H9 (cell line): ENCODE data around the gene OSTC. TPM values are rescaled to one million over a fixed set of nuclear protein-coding genes. Genes with fewer than 3 reads are reported as not detected.

ENCODE experiments used
- DNase-seq: peaks from one replicate; pipeline ENCODE4 v3.0.0-alpha.2; 2017
- H2AFZ ChIP-seq: one replicate; pipeline ENCODE4 v1.6.1; 2013; ENCODE audit warnings: mild to moderate bottlenecking, low read length, control low read depth, moderate library complexity
- H2AK5ac ChIP-seq: 2 replicates; pipeline ENCODE4 v1.6.1; 2013; ENCODE audit warnings: low read length, control low read depth, mixed read lengths; ENCODE audit not compliant: insufficient read length
- H2BK120ac ChIP-seq: one replicate; pipeline ENCODE4 v1.6.1; 2013; ENCODE audit warnings: low read depth, mild to moderate bottlenecking, low read length, control low read depth, inconsistent platforms; ENCODE audit not compliant: poor library complexity, severe bottlenecking
- H2BK12ac ChIP-seq: 2 replicates; pipeline ENCODE4 v1.6.1; 2013; ENCODE audit warnings: low read length, control low read depth, mixed read lengths, low read depth; ENCODE audit not compliant: insufficient read length
- H2BK15ac ChIP-seq: 2 replicates; pipeline ENCODE4 v1.6.1; 2013; ENCODE audit warnings: low read depth, low read length, control low read depth
- H2BK20ac ChIP-seq: one replicate; pipeline ENCODE4 v1.6.1; 2013; ENCODE audit warnings: low read depth, mild to moderate bottlenecking, low read length, control low read depth, inconsistent platforms; ENCODE audit not compliant: poor library complexity, severe bottlenecking
- H2BK5ac ChIP-seq: 2 replicates; pipeline ENCODE4 v1.6.1; 2013; ENCODE audit warnings: low read length, control low read depth, mixed read lengths; ENCODE audit not compliant: insufficient read length
- H3K14ac ChIP-seq: 2 replicates; pipeline ENCODE4 v1.6.1; 2013; ENCODE audit warnings: low read length, control low read depth; ENCODE audit not compliant: insufficient read depth
- H3K18ac ChIP-seq: 2 replicates; pipeline ENCODE4 v1.6.1; 2013; ENCODE audit warnings: low read depth, mild to moderate bottlenecking, mixed read lengths, low read length, control low read depth; ENCODE audit not compliant: insufficient read length
- H3K23ac ChIP-seq: 2 replicates; pipeline ENCODE4 v1.6.1; 2013; ENCODE audit warnings: low read length, control low read depth, mixed read lengths, low read depth; ENCODE audit not compliant: insufficient read length
- H3K23me2 ChIP-seq: 2 replicates; pipeline ENCODE4 v1.6.1; 2013; ENCODE audit warnings: low read depth, mild to moderate bottlenecking, mixed read lengths, low read length, control low read depth; ENCODE audit not compliant: insufficient read length, poor library complexity, severe bottlenecking
- H3K27ac ChIP-seq: 2 replicates; pipeline ENCODE4 v1.5.1; 2013; ENCODE audit warnings: low read length, control low read depth, mixed read lengths, low read depth; ENCODE audit not compliant: insufficient read length
- H3K27me3 ChIP-seq: 2 replicates; pipeline ENCODE4 v1.6.1; 2013; ENCODE audit warnings: low read length, control low read depth, inconsistent platforms; ENCODE audit not compliant: insufficient read depth
- H3K4ac ChIP-seq: 2 replicates; pipeline ENCODE4 v1.6.1; 2013; ENCODE audit warnings: low read depth, mild to moderate bottlenecking, control low read depth, inconsistent platforms, low read length, moderate library complexity
- H3K4me1 ChIP-seq: 2 replicates; pipeline ENCODE4 v1.6.1; 2013; ENCODE audit warnings: low read length, control low read depth, inconsistent platforms; ENCODE audit not compliant: insufficient read depth
- H3K4me2 ChIP-seq: 2 replicates; pipeline ENCODE4 v1.6.1; 2013; ENCODE audit warnings: low read length, control low read depth, mixed read lengths; ENCODE audit not compliant: insufficient read length, insufficient read depth
- H3K56ac ChIP-seq: 2 replicates; pipeline ENCODE4 v1.6.1; 2013; ENCODE audit warnings: low read depth, mild to moderate bottlenecking, mixed read lengths, low read length, control low read depth; ENCODE audit not compliant: insufficient read length
- H3K79me1 ChIP-seq: 2 replicates; pipeline ENCODE4 v1.6.1; 2013; ENCODE audit warnings: low read depth, mild to moderate bottlenecking, moderate library complexity, low read length, control low read depth, inconsistent platforms; ENCODE audit not compliant: insufficient read depth, poor library complexity, severe bottlenecking
- H3K79me2 ChIP-seq: 2 replicates; pipeline ENCODE4 v1.6.1; 2013; ENCODE audit warnings: low read length, control low read depth, inconsistent platforms; ENCODE audit not compliant: insufficient read depth
- H3K9ac ChIP-seq: 2 replicates; pipeline ENCODE4 v1.6.1; 2013; ENCODE audit warnings: low read length, control low read depth, mixed read lengths; ENCODE audit not compliant: insufficient read length; ENCODE audit errors: extremely low read depth
- H3K9me3 ChIP-seq: one replicate; pipeline ENCODE4 v1.6.1; 2013; ENCODE audit warnings: low read depth, low read length, inconsistent platforms; ENCODE audit not compliant: control insufficient read depth
- H3T11ph ChIP-seq: one replicate; pipeline ENCODE4 v1.6.1; 2013; ENCODE audit warnings: mild to moderate bottlenecking, low read length, control low read depth, inconsistent platforms
- H4K20me1 ChIP-seq: one replicate; pipeline ENCODE4 v1.6.1; 2013; ENCODE audit not compliant: control insufficient read depth, insufficient read length, insufficient read depth
- H4K5ac ChIP-seq: 2 replicates; pipeline ENCODE4 v1.6.1; 2013; ENCODE audit warnings: low read depth, mild to moderate bottlenecking, mixed read lengths, low read length, control low read depth; ENCODE audit not compliant: insufficient read length
- H4K8ac ChIP-seq: replicated peaks from 2 replicates; pipeline ENCODE4 v1.6.1; 2013; ENCODE audit warnings: low read length, control low read depth, mixed read lengths, low read depth; ENCODE audit not compliant: insufficient read length
- H4K91ac ChIP-seq: 2 replicates; pipeline ENCODE4 v1.6.1; 2013; ENCODE audit warnings: low read depth, mild to moderate bottlenecking, moderate library complexity, mixed read lengths, low read length, control low read depth; ENCODE audit not compliant: insufficient read length
- H3K27ac Mint-ChIP-seq, 3 experiments: 2 replicates in 2 of 3; 3 replicates in 1 of 3; pipeline ENCODE4 v1.8.0; 2020 to 2021; ENCODE audit warnings: mixed read lengths in 3 of 3, mild to moderate bottlenecking in 1 of 3, moderate library complexity in 1 of 3
- H3K27me3 Mint-ChIP-seq: 2 replicates; pipeline ENCODE4 v1.8.0; 2021; ENCODE audit warnings: low read depth, mild to moderate bottlenecking, moderate library complexity, mixed read lengths
- H3K36me3 Mint-ChIP-seq, 3 experiments: 2 replicates in 2 of 3; 3 replicates in 1 of 3; pipeline ENCODE4 v1.8.0; 2020 to 2021; ENCODE audit warnings: low read depth in 3 of 3, mixed read lengths in 3 of 3; ENCODE audit not compliant: insufficient read depth in 1 of 3
- H3K4me1 Mint-ChIP-seq, 2 experiments: 2 replicates each; pipeline ENCODE4 v1.8.0; 2020; ENCODE audit warnings: mixed read lengths in 2 of 2
- H3K4me3 Mint-ChIP-seq, 2 experiments: 2 replicates in 1 of 2; 3 replicates in 1 of 2; pipeline ENCODE4 v1.8.0; 2020 to 2021; ENCODE audit warnings: mild to moderate bottlenecking in 2 of 2, mixed read lengths in 2 of 2, moderate library complexity in 1 of 2
- H3K9me3 Mint-ChIP-seq, 2 experiments: 2 replicates in 1 of 2; 3 replicates in 1 of 2; pipeline ENCODE4 v1.8.0; 2020; ENCODE audit warnings: mild to moderate bottlenecking in 2 of 2, mixed read lengths in 2 of 2, moderate library complexity in 1 of 2
- CTCF ChIP-seq: fragments of 200-600 bp; sonication (generic); conservative IDR thresholded peaks from 3 replicates; pipeline ENCODE4 v1.8.0; 2021; ENCODE audit warnings: antibody characterized with exemption, mild to moderate bottlenecking
- WGBS: extraction: QIAGEN DNeasy Blood & Tissue Kit; methylation state at CpG from one replicate; pipeline ENCODE4 v1.1.7; 2013; ENCODE audit warnings: missing lambda C conversion rate, low lambda C conversion rate, mixed read lengths; ENCODE audit not compliant: insufficient read length; ENCODE audit errors: extremely low coverage; 5-methylcytosine and 5-hydroxymethylcytosine counted together
- total RNA-seq: library from RNA; stranded (reverse); gene quantifications from 2 replicates; pipeline ENCODE4 v1.2.1, GENCODE V29; 2021

Gene OSTC
- total RNA-seq, 1 experiment from 2014 or later, result 130 TPM

- no peaks in the 10 kb centered on the region for H3K23me2 ChIP-seq
- DNase-seq, result no peak
- H2BK15ac ChIP-seq, result no peak overlapping the region
- H3K36me3 Mint-ChIP-seq, result peaks cover 0 to 2% (median under 1%) of the 10 kb centered on the region in 3 experiments; a peak in 3 of 7 replicates
- H3K23ac ChIP-seq, result no peak overlapping the region
- H2BK5ac ChIP-seq, result no peak overlapping the region
- no peak overlapping the region for H2AK5ac ChIP-seq
- H2BK120ac ChIP-seq, result no peak overlapping the region
- H3K9me3 ChIP-seq, result no peaks in the 10 kb centered on the region
- no peak for TF ChIP-seq CTCF
- no peak overlapping the region for H3K27ac Mint-ChIP-seq
- no peak overlapping the region for H3K27ac ChIP-seq
- no peak overlapping the region for H3K9ac ChIP-seq
- no peak overlapping the region for H3K4ac ChIP-seq
- no peaks in the 10 kb centered on the region for H3K79me2 ChIP-seq
- no peaks in the 10 kb centered on the region for H3K4me1 Mint-ChIP-seq
- H4K91ac ChIP-seq, result no peak overlapping the region
- no peak overlapping the region for H2BK12ac ChIP-seq
- no peak overlapping the region for H3K4me2 ChIP-seq
- no peak overlapping the region for H3K18ac ChIP-seq
- H2BK20ac ChIP-seq, result no peak overlapping the region
- no peaks in the 10 kb centered on the region for H3K4me1 ChIP-seq
- peaks cover 1 to 3% of the 10 kb centered on the region in 2 experiments; a peak in 4 of 5 replicates for H3K9me3 Mint-ChIP-seq
- WGBS, result no CpG with 5 or more reads among the region's 3 CpGs
- H3K79me1 ChIP-seq, result no peaks in the 10 kb centered on the region
- no peak overlapping the region for H4K8ac ChIP-seq
- H3K4me3 Mint-ChIP-seq, result no peak overlapping the region; a peak in 1 of 5 replicates
- H2AFZ ChIP-seq, result no peak overlapping the region
- no peak overlapping the region for H3K56ac ChIP-seq
- no peak overlapping the region for H3K14ac ChIP-seq
- H3T11ph ChIP-seq, result no peak overlapping the region
- no peaks in the 10 kb centered on the region for H3K27me3 ChIP-seq
- no peak overlapping the region for H4K5ac ChIP-seq
- no peaks in the 10 kb centered on the region for H4K20me1 ChIP-seq
- peaks cover 8% of the 10 kb centered on the region for H3K27me3 Mint-ChIP-seq
Observed at GRCh38 chr4:108601106-108601505, 49.3 kb upstream of the OSTC start.
